Esophagus squamous epithelium (tissue), 5 donors: ENCODE measurements around the gene MRC2. TPM values are rescaled to one million over a fixed set of nuclear protein-coding genes. Genes with fewer than 3 reads are reported as not detected.

Source experiments
- DNase-seq: peaks from one replicate; lab custom pipeline; 2025; lab: John Stamatoyannopoulos, UW
- H3K27ac ChIP-seq, 4 donors: fragments of 200-600 bp; sonication (generic); one replicate each; pipeline ENCODE4 v1.5.1; 2016 to 2019; ENCODE audit warnings: mild to moderate bottlenecking in 1 of 4
- H3K27me3 ChIP-seq, 4 donors: fragments of 200-600 bp; sonication (generic); 1 replicate in 3 of 4; 2 replicates in 1 of 4; pipeline versions ENCODE4 v1.5.1 to v1.6.0; 2017 to 2021; ENCODE audit warnings: antibody characterized with exemption in 1 of 4
- H3K36me3 ChIP-seq, 3 donors: fragments of 200-600 bp; sonication (generic); one replicate each; pipeline ENCODE4 v1.5.1; 2016 to 2019
- H3K4me1 ChIP-seq, 3 donors: fragments of 200-600 bp; sonication (generic); one replicate each; pipeline ENCODE4 v1.5.1; 2017 to 2019
- H3K4me3 ChIP-seq, 4 donors: fragments of 200-600 bp; sonication (generic); 1 replicate in 3 of 4; 2 replicates in 1 of 4; pipeline ENCODE4 v1.5.1; 2016 to 2019; ENCODE audit warnings: mild to moderate bottlenecking in 2 of 4, moderate library complexity in 1 of 4
- H3K9me3 ChIP-seq, 3 donors: fragments of 200-600 bp; sonication (generic); one replicate each; pipeline ENCODE4 v1.5.1; 2016 to 2019
- CTCF ChIP-seq, 6 experiments: fragments of 450-650 bp in 4 of 6; fragments of 200-600 bp in 2 of 6; sonication (generic) in 2 of 6; IDR thresholded peaks; one replicate each; pipeline ENCODE4 v1.5.1; 2016 to 2019; ENCODE audit warnings: antibody characterized with exemption in 6 of 6, mild to moderate bottlenecking in 4 of 6, moderate library complexity in 4 of 6
- POLR2A ChIP-seq, 4 donors: fragments of 450-650 bp; IDR thresholded peaks; one replicate each; pipeline ENCODE4 v1.6.1; 2017; ENCODE audit warnings: antibody characterized with exemption in 4 of 4, mild to moderate bottlenecking in 4 of 4, moderate library complexity in 3 of 4
- WGBS, 2 donors: methylation state at CpG; one replicate each; pipeline ENCODE4 v1.1.5; 2018; 5-methylcytosine and 5-hydroxymethylcytosine counted together
- intact Hi-C: fragments of 100-400 bp; cut with DNase I; formaldehyde crosslinking; loops from one replicate; pipeline ENCODE4 v1.15.0; 2022
- total RNA-seq, 4 donors: library from RNA; depleted of rRNA; stranded (reverse); fragments of >200 nt; gene quantifications; one replicate each; pipeline ENCODE4 v1.1.0, GENCODE V29; 2016
- donor health status: DM: yes; HTN: yes; CAD: no.

The MRC2 gene
- total RNA-seq, 4 donors from 2014 or later, result 38.8 to 64.7 (median 61.6) TPM

GRCh38 chr17:62648251-62648955, 20.9 kb downstream of the MRC2 start:
- Histone ChIP-seq H3K4me1 (peaks cover 19 to 43% (median 19%) of the 10 kb centered on the region in 3 donors), H3K27ac (peak overlapping the region in 3 of 4 donors; percentile 10 to 65 (median 58)), H3K27me3 (no peaks in the 10 kb centered on the region), H3K4me3 (no peak overlapping the region), H3K9me3 (no peaks in the 10 kb centered on the region), H3K36me3 (no peaks in the 10 kb centered on the region)
- WGBS, 2 donors, result 60 to 61% methylated on average over 13 of the region's 15 CpGs
- intact Hi-C loops, result no loop called here
- TF ChIP-seq CTCF (IDR thresholded peaks at IDR 0.05) (no peak), POLR2A (IDR thresholded peaks at IDR 0.05) (no peak)
- no peak for DNase-seq

DNA sequence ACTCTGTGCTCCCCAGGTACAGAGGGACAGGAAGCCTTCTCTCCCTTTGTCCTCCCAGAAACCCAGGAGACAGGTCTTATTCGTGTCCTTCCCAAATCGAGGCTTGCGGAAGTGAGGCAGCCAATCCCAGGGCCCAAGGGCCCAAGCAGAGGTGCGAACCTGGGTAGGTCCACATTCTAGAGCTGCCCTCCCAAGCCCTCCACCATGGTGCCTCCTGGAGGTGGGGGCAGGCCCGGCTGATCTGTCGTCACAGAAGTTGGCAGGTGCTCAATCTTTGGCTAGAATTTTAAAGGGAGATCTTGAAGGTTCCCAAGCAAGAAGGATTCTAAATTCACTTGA, 21.5 kb downstream of the MRC2 start:
- WGBS, 2 donors, result 70 to 80% methylated on average over 1 to 2 of the region's 6 CpGs
- intact Hi-C loops, result no loop called here
- no peaks in the 10 kb centered on the region for H3K27me3 ChIP-seq
- H3K36me3 ChIP-seq, result no peaks in the 10 kb centered on the region
- no peak overlapping the region for H3K4me3 ChIP-seq
- DNase-seq, result no peak
- peak overlapping the region in 2 of 4 donors; percentile 58 to 65 for H3K27ac ChIP-seq
- TF ChIP-seq POLR2A (IDR thresholded peaks at IDR 0.05) (no peak), CTCF (IDR thresholded peaks at IDR 0.05) (no peak)
- H3K9me3 ChIP-seq, result no peaks in the 10 kb centered on the region
- H3K4me1 ChIP-seq, result peaks cover 24 to 48% (median 24%) of the 10 kb centered on the region in 3 donors

DNA sequence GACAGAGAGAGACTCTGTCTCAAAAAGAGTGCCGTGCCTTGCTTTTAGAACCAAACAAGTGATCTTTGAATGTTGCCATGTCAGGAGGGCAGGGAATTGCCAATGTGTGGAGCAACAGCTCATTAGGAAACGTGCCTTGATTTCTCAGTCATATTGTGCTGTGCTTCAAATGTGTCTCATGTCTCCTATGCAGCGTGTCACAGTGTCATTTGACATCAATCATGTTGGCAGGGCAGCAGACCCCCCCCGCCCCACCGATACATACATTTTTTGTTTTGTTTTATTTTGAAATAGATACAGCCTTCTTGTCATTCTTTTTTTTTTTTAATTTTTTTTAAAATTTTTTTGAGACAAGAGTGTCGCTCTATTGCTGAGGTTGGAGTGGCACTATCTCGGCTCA, 22.1 kb downstream of the MRC2 start:
- H3K27ac ChIP-seq, result peak overlapping the region in 1 of 4 donors; percentile 58
- H3K4me1 ChIP-seq, result peaks cover 27 to 55% (median 27%) of the 10 kb centered on the region in 3 donors
- H3K4me3 ChIP-seq, result no peak overlapping the region
- no peaks in the 10 kb centered on the region for H3K36me3 ChIP-seq
- WGBS, 2 donors, result 90 to 95% methylated on average over 6 to 7 of the region's 7 CpGs
- H3K27me3 ChIP-seq, result no peaks in the 10 kb centered on the region
- no peaks in the 10 kb centered on the region for H3K9me3 ChIP-seq
- no peak for DNase-seq
- TF ChIP-seq POLR2A (IDR thresholded peaks at IDR 0.05) (no peak), CTCF (IDR thresholded peaks at IDR 0.05) (no peak)
- intact Hi-C loops, result no loop called here

DNA sequence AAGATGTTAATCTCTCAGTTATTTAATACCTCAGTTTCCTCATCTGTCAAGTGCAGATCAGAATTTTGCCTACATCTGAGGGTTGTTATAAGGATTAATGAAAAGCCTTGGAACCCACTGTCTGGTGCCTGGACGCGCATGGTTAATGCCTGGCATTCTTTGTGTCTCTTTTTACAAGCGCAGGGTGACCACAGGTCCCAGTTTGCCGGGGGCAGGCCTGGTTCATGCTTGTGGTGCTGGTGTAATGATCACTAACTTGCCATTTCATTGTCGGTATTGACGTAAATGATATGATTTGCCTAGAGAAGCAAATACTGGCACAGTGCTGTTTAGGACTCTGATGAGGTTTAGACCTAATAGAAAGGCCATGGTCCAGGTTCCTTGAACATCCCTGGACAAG, 23.1 kb downstream of the MRC2 start:
- no peak overlapping the region for H3K27ac ChIP-seq
- H3K36me3 ChIP-seq, result no peaks in the 10 kb centered on the region
- H3K4me1 ChIP-seq, result peaks cover 27 to 57% (median 27%) of the 10 kb centered on the region in 3 donors
- intact Hi-C loops, result no loop called here
- no peaks in the 10 kb centered on the region for H3K9me3 ChIP-seq
- H3K27me3 ChIP-seq, result no peaks in the 10 kb centered on the region
- no peak for TF ChIP-seq POLR2A (IDR thresholded peaks at IDR 0.05)
- no peak for DNase-seq
- WGBS, 2 donors, result 90 to 94% methylated on average over 5 to 6 of the region's 6 CpGs
- H3K4me3 ChIP-seq, result no peak overlapping the region

GRCh38 chr17:62652251-62653001, 25.0 kb downstream of the MRC2 start:
- peak overlapping the region; percentile 37 to 66 (median 50) for H3K4me3 ChIP-seq
- no peak for DNase-seq
- H3K27me3 ChIP-seq, result no peaks in the 10 kb centered on the region
- H3K4me1 ChIP-seq, result peaks cover 27 to 57% (median 27%) of the 10 kb centered on the region in 3 donors
- intact Hi-C loops, result no loop called here
- no peaks in the 10 kb centered on the region for H3K9me3 ChIP-seq
- WGBS, 2 donors, result 2 to 9% methylated on average over 11 to 22 of the region's 57 CpGs
- no peak for TF ChIP-seq POLR2A (IDR thresholded peaks at IDR 0.05)
- peak in 1 of 6 experiments; percentile 6 for TF ChIP-seq CTCF (IDR thresholded peaks at IDR 0.05)
- peak overlapping the region; percentile 67 to 84 (median 78) for H3K27ac ChIP-seq
- no peaks in the 10 kb centered on the region for H3K36me3 ChIP-seq
